GM23338 (cell line): Measurements from ENCODE around the gene PLPP7. TPM values are rescaled to one million over a fixed set of nuclear protein-coding genes. Genes with fewer than 3 reads are reported as not detected.

Source experiments
- CTCF ChIP-seq, 2 experiments: fragments of 200-600 bp in 1 of 2; sonication (generic) in 1 of 2; conservative IDR thresholded peaks; 2 replicates each; pipeline versions ENCODE4 v1.5.1 to v1.6.1; 2016 to 2017; ENCODE audit warnings: antibody characterized with exemption in 2 of 2, low read depth in 2 of 2, mild to moderate bottlenecking in 2 of 2, moderate library complexity in 1 of 2
- JUNB ChIP-seq: IDR thresholded peaks from one replicate; pipeline ENCODE4 v1.6.1; 2016; ENCODE audit warnings: antibody characterized with exemption; ENCODE audit not compliant: unreplicated experiment
- NANOG ChIP-seq: IDR thresholded peaks from 2 replicates; pipeline ENCODE4 v1.6.1; 2016; ENCODE audit warnings: antibody characterized with exemption, borderline replicate concordance
- POLR2AphosphoS5 ChIP-seq: IDR thresholded peaks from 2 replicates; pipeline ENCODE4 v1.6.1; 2016; ENCODE audit warnings: antibody characterized with exemption, low read depth
- ZNF462 ChIP-seq: fragments of 250-450 bp; sonication (Bioruptor Pico); IDR thresholded peaks from 2 replicates; pipeline ENCODE4 v1.5.0; 2020; ENCODE audit warnings: mild to moderate bottlenecking, moderate library complexity
- polyA plus RNA-seq: library from polyadenylated mRNA; unstranded; fragments of >200 nt; fragmentation: Nextera tagmentation; extraction: Ambion mirVana; gene quantifications from 2 replicates; pipeline ENCODE4 v1.2.1, GENCODE V29; 2016
- total RNA-seq: library from RNA; depleted of rRNA; stranded (reverse); fragments of >200 nt; shearing (Covaris generic); gene quantifications from 2 replicates; pipeline ENCODE4 v1.2.3, GENCODE V29; 2014; rRNA removed

Gene PLPP7
- total and polyA plus RNA-seq, 2 experiments from 2014 or later: 1.6 to 2.4 TPM

GRCh38 chr9:131358556-131358955 is 69.0 kb downstream of the PLPP7 start (continued):
- TF ChIP-seq CTCF (conservative IDR thresholded peaks at IDR 0.05; ENCODE audit: low read depth in 2 of 2) (no peak), POLR2AphosphoS5 (no peak), JUNB (no peak), NANOG (no peak), ZNF462 (CRISPR knock-in tag) (no peak)

Other genes with a start within 250 kb of the PLPP7 start
- gene AIF1L, start 193.2 kb upstream of the PLPP7 start, total RNA-seq: 82.6 and 87.8 TPM in 2 replicates
- 75.8 and 76.4 TPM in 2 replicates for gene AIF1L, start 193.2 kb upstream of the PLPP7 start, polyA plus RNA-seq
- 33.3 and 57.0 TPM in 2 replicates for gene NUP214, start 164.1 kb upstream of the PLPP7 start, total RNA-seq
- gene NUP214, start 164.1 kb upstream of the PLPP7 start, polyA plus RNA-seq: 36.0 and 44.5 TPM in 2 replicates
- 2.1 and 2.2 TPM in 2 replicates for gene FAM78A, start 13.2 kb upstream of the PLPP7 start, total RNA-seq
- 0.57 and 0.75 TPM in 2 replicates for gene FAM78A, start 13.2 kb upstream of the PLPP7 start, polyA plus RNA-seq
- gene PRRC2B, start 104.4 kb downstream of the PLPP7 start, total RNA-seq: 171 and 193 TPM in 2 replicates
- gene PRRC2B, start 104.4 kb downstream of the PLPP7 start, polyA plus RNA-seq: 41.4 and 45.0 TPM in 2 replicates
- 23.7 and 32.4 TPM in 2 replicates for gene POMT1, start 213.2 kb downstream of the PLPP7 start, total RNA-seq
- 17.7 and 20.2 TPM in 2 replicates for gene POMT1, start 213.2 kb downstream of the PLPP7 start, polyA plus RNA-seq
- 34.6 and 35.9 TPM in 2 replicates for gene UCK1, start 241.5 kb downstream of the PLPP7 start, total RNA-seq
- gene UCK1, start 241.5 kb downstream of the PLPP7 start, polyA plus RNA-seq: 23.4 and 24.8 TPM in 2 replicates